HFFc6 (cell line): ENCODE data around the gene RIPK1. TPM values are rescaled to one million over a fixed set of nuclear protein-coding genes. Genes with fewer than 3 reads are reported as not detected.

Experiments
- total RNA-seq, 6 experiments: library from RNA; stranded (reverse); fragmentation: NEBNext Ultra II Directional; extraction: Animal tissue kit (Norgen Biotek cat#: 25700); gene quantifications; 2 replicates in 1 of 6; 3 replicates in 5 of 6; pipeline ENCODE4 v1.2.3, GENCODE V29; 2021

Gene RIPK1
- total RNA-seq, 6 experiments from 2014 or later, result 19.9 to 24.9 (median 22.2) TPM

Other genes with a start within 250 kb of the RIPK1 start
- gene SERPINB1, start 226.6 kb upstream of the RIPK1 start, total RNA-seq, result 10 to 100 TPM; 21.1 to 39.2 (median 29.3) TPM
- 1 to 10 TPM in 3 of 6 experiments, under 1 TPM in 3; 0.73 to 1.4 (median 1.1) TPM for gene SERPINB9, start 165.2 kb upstream of the RIPK1 start, total RNA-seq
- gene SERPINB6, start 96.9 kb upstream of the RIPK1 start, total RNA-seq, result 100 to 1,000 TPM; 109 to 142 (median 134) TPM
- gene NQO2, start 68.6 kb upstream of the RIPK1 start, total RNA-seq, result 10 to 100 TPM; 28.9 to 48.6 (median 43.6) TPM
- gene BPHL, start 50.2 kb downstream of the RIPK1 start, total RNA-seq, result 10 to 100 TPM in 5 of 6 experiments, 1 to 10 TPM in 1; 9.3 to 14.6 (median 11.9) TPM
- gene TUBB2A, start 89.0 kb downstream of the RIPK1 start, total RNA-seq, result 100 to 1,000 TPM; 114 to 152 (median 120) TPM
- 1 to 10 TPM in 3 of 6 experiments, under 1 TPM in 3; 0.14 to 1.3 (median 0.90) TPM for gene TUBB2B, start 159.2 kb downstream of the RIPK1 start, total RNA-seq
- gene PSMG4, start 190.5 kb downstream of the RIPK1 start, total RNA-seq, result 10 to 100 TPM; 14.9 to 20.1 (median 17.6) TPM